ENCODE results near the gene HLTF. TPM values are rescaled to one million over a fixed set of nuclear protein-coding genes. Genes with fewer than 3 reads are reported as not detected.

Gene HLTF
- total and polyA plus RNA-seq, 2 of the 13 experiments (the other 11 are each of a cell fraction or from before 2014, with no cell fraction given), result 12.0 to 22.9 TPM

DNA sequence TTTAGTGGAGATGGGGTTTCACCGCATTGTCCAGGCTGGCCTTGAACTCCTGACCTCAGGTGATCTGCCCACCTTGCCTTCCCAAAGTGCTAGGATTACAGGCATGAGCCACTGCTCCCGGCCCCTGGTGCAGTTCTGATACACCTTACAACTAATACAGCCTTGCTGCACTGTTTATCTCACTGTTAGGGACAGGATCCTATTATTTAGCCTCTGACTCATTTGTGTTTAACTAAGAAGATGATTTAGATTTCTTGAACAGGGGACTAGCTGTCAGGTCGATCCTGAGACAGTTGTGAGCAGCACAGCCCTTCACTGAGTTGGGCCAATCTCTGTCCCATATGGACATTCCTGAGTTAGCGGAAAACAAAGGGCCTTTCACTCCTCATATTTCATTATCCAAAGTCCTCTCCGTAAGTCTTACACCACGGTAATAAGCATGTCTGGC lies 75.8 kb downstream of the HLTF start (continued):
- TF ChIP-seq ZNF232 (CRISPR knock-in tag; IDR thresholded peaks at IDR 0.05; ENCODE audit: borderline replicate concordance), result peak; percentile 61; the same call in 1 of the 2 replicates
- TF ChIP-seq ZNF557 (CRISPR knock-in tag; IDR thresholded peaks at IDR 0.05), result no peak
- TF ChIP-seq, protein P1, sequence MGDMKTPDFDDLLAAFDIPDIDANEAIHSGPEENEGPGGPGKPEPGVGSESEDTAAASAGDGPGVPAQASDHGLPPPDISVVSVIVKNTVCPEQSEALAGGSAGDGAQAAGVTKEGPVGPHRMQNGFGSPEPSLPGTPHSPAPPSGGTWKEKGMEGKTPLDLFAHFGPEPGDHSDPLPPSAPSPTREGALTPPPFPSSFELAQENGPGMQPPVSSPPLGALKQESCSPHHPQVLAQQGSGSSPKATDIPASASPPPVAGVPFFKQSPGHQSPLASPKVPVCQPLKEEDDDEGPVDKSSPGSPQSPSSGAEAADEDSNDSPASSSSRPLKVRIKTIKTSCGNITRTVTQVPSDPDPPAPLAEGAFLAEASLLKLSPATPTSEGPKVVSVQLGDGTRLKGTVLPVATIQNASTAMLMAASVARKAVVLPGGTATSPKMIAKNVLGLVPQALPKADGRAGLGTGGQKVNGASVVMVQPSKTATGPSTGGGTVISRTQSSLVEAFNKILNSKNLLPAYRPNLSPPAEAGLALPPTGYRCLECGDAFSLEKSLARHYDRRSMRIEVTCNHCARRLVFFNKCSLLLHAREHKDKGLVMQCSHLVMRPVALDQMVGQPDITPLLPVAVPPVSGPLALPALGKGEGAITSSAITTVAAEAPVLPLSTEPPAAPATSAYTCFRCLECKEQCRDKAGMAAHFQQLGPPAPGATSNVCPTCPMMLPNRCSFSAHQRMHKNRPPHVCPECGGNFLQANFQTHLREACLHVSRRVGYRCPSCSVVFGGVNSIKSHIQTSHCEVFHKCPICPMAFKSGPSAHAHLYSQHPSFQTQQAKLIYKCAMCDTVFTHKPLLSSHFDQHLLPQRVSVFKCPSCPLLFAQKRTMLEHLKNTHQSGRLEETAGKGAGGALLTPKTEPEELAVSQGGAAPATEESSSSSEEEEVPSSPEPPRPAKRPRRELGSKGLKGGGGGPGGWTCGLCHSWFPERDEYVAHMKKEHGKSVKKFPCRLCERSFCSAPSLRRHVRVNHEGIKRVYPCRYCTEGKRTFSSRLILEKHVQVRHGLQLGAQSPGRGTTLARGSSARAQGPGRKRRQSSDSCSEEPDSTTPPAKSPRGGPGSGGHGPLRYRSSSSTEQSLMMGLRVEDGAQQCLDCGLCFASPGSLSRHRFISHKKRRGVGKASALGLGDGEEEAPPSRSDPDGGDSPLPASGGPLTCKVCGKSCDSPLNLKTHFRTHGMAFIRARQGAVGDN (CRISPR knock-in tag; IDR thresholded peaks at IDR 0.05), result peak; percentile 28; the same call in 1 of the 2 replicates
- no peak for TF ChIP-seq MIER3 (CRISPR knock-in tag; IDR thresholded peaks at IDR 0.05; ENCODE audit: borderline replicate concordance)
- no peak for TF ChIP-seq ZNF296 (CRISPR knock-in tag; conservative IDR thresholded peaks at IDR 0.05)
- no peak for TF ChIP-seq ZNF121 (CRISPR knock-in tag; IDR thresholded peaks at IDR 0.05)
- peak in 1 of 2 experiments; percentile 79; a peak in 2 of 4 replicates for TF ChIP-seq EP300 (IDR thresholded peaks at IDR 0.05; ENCODE audit: low read depth in 2 of 2, low read length in 2 of 2)
- TF ChIP-seq EP300 (CRISPR knock-in tag; IDR thresholded peaks at IDR 0.05; ENCODE audit: borderline replicate concordance), result peak; percentile 68
- peak; percentile 52; the same call in 1 of the 2 replicates for TF ChIP-seq KAT8 (CRISPR knock-in tag; IDR thresholded peaks at IDR 0.05)
- TF ChIP-seq SRSF4 (IDR thresholded peaks at IDR 0.05; ENCODE audit: low read depth, low read length, poor library complexity, severe bottlenecking), result no peak
- TF ChIP-seq ZNF510 (CRISPR knock-in tag; IDR thresholded peaks at IDR 0.05; ENCODE audit: low read depth), result no peak
- TF ChIP-seq, protein P2, sequence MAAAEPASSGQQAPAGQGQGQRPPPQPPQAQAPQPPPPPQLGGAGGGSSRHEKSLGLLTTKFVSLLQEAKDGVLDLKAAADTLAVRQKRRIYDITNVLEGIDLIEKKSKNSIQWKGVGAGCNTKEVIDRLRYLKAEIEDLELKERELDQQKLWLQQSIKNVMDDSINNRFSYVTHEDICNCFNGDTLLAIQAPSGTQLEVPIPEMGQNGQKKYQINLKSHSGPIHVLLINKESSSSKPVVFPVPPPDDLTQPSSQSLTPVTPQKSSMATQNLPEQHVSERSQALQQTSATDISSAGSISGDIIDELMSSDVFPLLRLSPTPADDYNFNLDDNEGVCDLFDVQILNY (CRISPR knock-in tag; conservative IDR thresholded peaks at IDR 0.05), result no peak
- TF ChIP-seq ZSCAN31 (CRISPR knock-in tag; IDR thresholded peaks at IDR 0.05; ENCODE audit: low read depth), result 0 out of 2 replicates have a peak, but pooled peaks have one; percentile 21
- TF ChIP-seq ZKSCAN5 (CRISPR knock-in tag; IDR thresholded peaks at IDR 0.05), result no peak
- TF ChIP-seq ELF3 (CRISPR knock-in tag; IDR thresholded peaks at IDR 0.05), result no peak
- TF ChIP-seq, protein P3, sequence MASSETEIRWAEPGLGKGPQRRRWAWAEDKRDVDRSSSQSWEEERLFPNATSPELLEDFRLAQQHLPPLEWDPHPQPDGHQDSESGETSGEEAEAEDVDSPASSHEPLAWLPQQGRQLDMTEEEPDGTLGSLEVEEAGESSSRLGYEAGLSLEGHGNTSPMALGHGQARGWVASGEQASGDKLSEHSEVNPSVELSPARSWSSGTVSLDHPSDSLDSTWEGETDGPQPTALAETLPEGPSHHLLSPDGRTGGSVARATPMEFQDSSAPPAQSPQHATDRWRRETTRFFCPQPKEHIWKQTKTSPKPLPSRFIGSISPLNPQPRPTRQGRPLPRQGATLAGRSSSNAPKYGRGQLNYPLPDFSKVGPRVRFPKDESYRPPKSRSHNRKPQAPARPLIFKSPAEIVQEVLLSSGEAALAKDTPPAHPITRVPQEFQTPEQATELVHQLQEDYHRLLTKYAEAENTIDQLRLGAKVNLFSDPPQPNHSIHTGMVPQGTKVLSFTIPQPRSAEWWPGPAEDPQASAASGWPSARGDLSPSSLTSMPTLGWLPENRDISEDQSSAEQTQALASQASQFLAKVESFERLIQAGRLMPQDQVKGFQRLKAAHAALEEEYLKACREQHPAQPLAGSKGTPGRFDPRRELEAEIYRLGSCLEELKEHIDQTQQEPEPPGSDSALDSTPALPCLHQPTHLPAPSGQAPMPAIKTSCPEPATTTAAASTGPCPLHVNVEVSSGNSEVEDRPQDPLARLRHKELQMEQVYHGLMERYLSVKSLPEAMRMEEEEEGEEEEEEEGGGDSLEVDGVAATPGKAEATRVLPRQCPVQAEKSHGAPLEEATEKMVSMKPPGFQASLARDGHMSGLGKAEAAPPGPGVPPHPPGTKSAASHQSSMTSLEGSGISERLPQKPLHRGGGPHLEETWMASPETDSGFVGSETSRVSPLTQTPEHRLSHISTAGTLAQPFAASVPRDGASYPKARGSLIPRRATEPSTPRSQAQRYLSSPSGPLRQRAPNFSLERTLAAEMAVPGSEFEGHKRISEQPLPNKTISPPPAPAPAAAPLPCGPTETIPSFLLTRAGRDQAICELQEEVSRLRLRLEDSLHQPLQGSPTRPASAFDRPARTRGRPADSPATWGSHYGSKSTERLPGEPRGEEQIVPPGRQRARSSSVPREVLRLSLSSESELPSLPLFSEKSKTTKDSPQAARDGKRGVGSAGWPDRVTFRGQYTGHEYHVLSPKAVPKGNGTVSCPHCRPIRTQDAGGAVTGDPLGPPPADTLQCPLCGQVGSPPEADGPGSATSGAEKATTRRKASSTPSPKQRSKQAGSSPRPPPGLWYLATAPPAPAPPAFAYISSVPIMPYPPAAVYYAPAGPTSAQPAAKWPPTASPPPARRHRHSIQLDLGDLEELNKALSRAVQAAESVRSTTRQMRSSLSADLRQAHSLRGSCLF (CRISPR knock-in tag; IDR thresholded peaks at IDR 0.05; ENCODE audit: borderline replicate concordance), result no peak
- peak; percentile 52; the same call in 1 of the 2 replicates for TF ChIP-seq CREM (IDR thresholded peaks at IDR 0.05)
- no peak for TF ChIP-seq CREM (CRISPR knock-in tag; IDR thresholded peaks at IDR 0.05)
- peak; percentile 64; the same call in 1 of the 2 replicates for TF ChIP-seq ZMYM4 (CRISPR knock-in tag; IDR thresholded peaks at IDR 0.05)
- TF ChIP-seq NFIC (IDR thresholded peaks at IDR 0.05; ENCODE audit: low read length), result peak; percentile 40; the same call in 1 of the 2 replicates
- TF ChIP-seq KLF16 (CRISPR knock-in tag; IDR thresholded peaks at IDR 0.05), result no peak
- peak; percentile 27; the same call in 1 of the 2 replicates for TF ChIP-seq POGZ (CRISPR knock-in tag; IDR thresholded peaks at IDR 0.05)
